Activated CD8-positive, alpha-beta memory T cell treated with anti-CD3 and anti-CD28 coated beads, Interleukin-2, amount 50 U/mL, for 1 hour (primary cell): ENCODE data around the gene BBOX1.

ENCODE experiments used
- DNase-seq: peaks from one replicate; pipeline ENCODE4 v3.0.0-alpha.2; 2020; ENCODE audit errors: extremely low read depth

The BBOX1 gene

GRCh38 chr11:27025312-27025955 is 15.2 kb upstream of the BBOX1 start:
- DNase-seq, result no peak

DNA sequence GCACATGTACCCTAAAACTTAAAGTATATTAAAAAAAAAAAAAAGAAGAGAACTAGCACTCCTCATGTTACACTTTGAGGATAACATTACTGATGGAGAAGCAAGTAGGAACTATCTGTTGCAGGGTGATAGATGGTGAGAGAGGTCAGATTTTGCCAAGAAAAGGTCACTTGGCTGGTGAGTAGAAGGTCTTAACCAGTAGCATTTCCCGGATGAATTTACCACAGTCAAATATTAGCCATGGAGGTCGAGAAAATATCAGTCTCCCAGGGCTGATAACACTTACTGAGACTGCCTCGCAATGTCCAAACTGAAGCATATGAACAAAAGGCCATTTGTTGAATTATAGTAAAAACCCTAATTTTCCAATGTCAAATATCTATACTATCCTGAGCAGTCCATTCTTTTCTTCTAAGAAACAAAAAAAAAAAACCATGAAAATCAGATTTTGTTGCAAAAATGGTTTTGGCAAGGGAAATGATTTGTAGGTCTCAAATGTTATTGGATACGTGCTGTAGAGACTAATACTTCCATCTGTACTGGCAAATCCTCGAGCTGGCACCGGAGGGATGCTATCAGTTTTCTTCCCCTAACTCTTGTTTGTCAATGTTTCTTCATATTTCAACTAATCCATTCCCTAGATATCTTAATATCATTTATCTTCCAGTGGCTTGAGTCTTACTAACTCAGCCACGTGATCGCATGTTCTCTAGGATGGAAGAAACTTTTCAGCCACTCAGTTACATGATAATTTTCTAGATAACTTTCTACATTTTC is 14.5 kb upstream of the BBOX1 start:
- DNase-seq, result no peak

DNA sequence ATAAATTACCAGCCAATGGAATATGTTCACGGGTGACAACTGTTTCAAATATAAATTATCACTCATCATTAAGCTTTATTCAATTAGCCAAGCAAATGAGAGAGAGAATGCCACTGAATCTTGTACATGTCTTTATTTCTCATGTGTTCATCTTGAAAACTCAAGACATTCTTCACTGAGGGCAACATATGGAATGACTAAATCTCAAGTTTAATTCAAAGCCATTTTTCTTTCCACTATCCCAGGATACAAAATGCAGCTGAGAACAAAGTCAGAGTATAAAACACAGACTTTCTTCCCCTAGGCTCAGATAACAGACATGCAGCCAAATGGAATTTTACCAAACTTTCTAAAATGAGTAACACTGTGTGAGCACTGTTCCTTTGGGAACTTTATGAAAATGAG is 12.1 kb upstream of the BBOX1 start:
- DNase-seq, result no peak

DNA sequence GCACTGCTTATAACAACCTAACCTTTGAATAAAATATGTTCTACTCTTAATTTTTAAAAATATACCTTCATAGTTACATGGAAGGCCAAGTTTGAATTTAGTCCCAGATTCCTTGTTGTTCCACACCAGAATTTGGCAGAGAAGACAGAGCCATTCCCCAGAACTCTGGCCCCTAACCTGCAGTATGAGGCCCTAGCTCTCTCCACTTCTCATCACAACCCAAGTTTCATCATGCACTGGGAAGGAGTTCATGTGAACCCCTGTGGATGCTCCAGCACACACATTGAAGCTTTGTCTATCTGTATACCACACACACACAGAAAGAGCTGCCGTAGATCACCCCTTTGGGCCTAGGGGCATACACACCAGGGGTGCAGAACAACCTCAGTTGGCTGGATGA is 10.6 kb upstream of the BBOX1 start:
- DNase-seq, result no peak

GRCh38 chr11:27031754-27032153 is 8.9 kb upstream of the BBOX1 start:
- no peak for DNase-seq

- no peak for DNase-seq
These were observed 742 bp upstream of the BBOX1 start for GRCh38 chr11:27039873-27040272.

DNA sequence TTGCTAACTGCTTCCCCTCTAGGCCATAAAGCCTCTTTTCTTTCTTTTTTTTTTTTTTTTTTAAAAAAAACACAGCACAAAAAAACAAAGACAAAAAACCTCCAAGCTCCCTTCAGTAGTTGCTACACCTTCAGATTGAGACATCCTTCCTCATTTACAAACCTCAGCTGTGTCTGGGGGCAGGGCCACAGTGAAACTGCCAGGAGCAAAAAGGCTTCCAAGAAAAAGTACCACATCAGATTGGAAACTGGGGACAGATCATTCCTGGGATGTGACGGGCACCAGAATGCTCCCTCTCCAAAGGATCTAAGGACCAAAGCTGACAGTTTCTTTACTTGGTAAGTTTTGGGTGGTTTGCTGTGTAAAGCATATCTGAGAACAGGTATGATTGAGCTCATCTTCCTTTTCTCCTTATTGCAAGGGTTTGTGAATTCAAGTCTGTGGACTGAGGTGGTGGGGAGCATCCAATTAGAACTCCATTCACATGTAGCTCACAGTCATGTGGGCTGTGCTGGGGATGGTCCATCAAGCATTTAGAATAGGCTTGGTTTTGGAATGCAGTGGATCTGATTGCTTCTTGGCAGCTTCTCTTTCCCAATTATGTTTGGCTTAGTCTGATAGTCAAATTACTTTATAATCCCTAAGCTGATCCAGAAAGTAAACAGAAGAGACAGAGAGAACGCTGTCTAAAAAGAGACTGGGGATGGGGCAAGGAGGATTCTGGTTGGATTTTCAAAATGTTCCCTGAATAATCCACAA is 705 bp downstream of the BBOX1 start:
- DNase-seq, result no peak

GRCh38 chr11:27046956-27047355 is 6.3 kb downstream of the BBOX1 start:
- no peak for DNase-seq

GRCh38 chr11:27052668-27053067 is 12.1 kb downstream of the BBOX1 start:
- DNase-seq, result no peak

DNA sequence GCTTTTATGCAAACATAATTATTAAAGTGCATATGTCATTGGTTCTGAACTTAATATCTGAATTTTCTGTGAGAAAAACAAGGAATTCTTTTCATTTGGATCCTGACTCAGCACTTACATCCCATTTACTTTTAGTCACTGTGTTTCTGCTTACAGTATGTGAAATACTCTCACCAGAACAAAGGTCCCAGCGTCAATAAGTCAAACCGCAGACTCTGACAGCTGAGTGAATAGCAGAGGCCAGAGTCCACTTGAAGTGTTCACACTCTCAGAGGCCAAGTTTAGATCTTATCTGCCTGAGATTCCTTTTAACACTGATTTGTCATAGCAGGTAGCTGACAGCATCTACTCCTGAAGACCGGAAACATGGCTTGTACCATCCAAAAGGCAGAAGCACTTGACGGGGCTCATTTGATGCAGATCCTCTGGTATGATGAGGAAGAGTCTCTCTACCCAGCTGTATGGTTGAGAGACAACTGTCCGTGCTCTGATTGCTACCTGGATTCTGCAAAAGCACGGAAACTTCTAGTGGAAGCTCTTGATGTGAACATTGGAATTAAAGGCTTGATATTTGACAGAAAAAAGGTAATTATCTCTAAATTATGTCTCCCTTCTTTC is 14.6 kb downstream of the BBOX1 start:
- DNase-seq, result no peak

DNA sequence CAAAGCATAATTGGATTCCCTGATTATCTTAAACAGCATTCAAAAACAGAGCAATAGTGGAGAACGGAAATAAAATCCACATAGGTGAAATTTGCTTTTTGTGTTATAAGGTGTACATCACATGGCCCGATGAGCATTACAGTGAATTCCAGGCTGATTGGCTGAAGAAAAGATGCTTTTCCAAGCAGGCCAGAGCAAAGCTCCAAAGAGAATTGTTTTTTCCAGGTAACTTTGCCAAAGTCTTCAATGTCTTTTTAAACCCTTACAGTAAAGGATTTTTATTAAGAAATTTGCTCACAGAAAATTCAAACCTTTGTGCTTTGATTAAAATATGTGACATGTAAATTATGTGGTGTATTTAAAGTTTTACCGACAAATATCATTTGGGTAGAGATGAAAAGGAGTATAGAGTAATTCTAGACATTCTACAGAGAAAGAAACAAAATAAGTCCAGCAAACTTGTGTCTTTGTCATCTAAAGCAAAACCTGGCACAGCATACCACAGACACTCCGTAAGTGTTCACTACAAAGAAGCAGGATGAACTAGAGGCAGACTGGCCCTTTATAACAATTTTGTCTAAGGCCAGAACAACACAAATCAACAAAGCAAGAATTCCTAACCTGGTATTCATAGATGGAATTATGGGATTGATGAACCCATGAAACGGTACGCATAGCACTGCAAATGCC is 16.6 kb downstream of the BBOX1 start:
- no peak for DNase-seq

GRCh38 chr11:27058456-27058855 is 17.8 kb downstream of the BBOX1 start:
- DNase-seq, result no peak

DNA sequence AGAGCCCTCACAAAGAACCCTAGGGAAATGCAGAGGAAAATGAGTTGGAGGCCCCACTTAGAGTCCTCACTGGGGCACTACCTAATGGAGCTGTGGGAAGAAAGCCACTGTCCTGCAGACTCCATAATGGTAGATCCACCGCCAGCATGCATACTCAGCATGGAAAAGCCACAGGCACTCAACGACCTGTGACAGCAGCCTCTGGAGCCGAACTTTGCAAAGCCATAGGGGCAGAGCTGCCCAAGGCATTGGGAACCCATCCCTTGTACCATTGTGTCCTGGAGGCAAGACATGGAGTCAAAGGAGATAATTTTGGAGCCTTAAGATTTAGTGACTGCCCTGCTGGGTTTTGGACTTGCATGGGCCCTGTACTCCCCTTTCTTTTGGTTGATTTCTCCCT is 18.8 kb downstream of the BBOX1 start:
- DNase-seq, result no peak

DNA sequence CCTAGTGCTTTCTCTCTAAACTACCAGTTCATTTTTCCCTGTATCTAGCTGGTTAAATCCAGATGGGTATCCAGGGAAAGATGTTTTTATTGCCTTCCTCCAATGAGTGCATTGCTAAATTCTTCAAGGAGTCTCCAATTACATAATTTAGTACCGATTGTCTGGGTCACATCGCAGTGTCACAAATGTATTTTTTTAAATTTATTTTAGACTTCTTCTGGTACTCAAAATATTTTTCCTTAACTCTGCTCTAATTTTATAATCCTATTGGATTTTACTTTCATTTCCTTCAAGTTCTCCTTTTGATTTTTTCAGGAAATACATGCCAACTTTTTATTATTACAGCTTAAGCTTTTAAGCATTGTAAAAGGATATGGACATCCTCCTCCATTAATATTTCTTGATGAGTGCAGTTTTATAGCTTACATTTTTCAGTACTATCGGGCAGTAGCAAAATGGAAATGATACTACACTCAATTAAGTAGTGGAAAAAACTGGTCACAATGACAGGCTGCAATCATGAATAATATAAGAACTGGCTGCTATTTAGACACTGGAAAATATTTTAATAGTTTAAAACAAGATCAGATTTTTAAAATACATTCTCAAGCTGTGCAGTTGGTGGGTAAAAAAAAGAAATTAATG is 20.3 kb downstream of the BBOX1 start:
- no peak for DNase-seq

- no peak for DNase-seq
These were observed 20.8 kb downstream of the BBOX1 start for GRCh38 chr11:27061461-27061821.

DNA sequence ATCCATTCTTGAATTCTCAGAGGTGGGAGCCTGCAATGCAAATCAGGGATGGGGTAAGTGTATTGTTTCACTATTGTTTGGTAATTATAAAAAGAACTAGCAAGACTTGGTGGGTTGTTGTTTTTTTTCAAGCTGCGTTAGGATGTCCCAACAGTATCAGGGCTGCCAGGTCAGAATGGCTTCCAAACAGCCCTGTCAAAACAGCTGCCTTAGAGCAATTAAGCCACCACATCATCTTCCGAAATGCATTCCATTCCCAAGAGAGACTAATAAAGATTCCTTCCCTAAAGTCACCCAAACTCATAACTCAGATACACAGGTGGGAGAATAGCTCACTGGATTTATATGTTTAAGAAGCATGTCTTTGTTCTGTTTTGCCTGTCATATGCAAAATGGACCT is 23.5 kb downstream of the BBOX1 start:
- DNase-seq, result no peak

GRCh38 chr11:27075192-27075591 is 34.6 kb downstream of the BBOX1 start:
- DNase-seq, result no peak

DNA sequence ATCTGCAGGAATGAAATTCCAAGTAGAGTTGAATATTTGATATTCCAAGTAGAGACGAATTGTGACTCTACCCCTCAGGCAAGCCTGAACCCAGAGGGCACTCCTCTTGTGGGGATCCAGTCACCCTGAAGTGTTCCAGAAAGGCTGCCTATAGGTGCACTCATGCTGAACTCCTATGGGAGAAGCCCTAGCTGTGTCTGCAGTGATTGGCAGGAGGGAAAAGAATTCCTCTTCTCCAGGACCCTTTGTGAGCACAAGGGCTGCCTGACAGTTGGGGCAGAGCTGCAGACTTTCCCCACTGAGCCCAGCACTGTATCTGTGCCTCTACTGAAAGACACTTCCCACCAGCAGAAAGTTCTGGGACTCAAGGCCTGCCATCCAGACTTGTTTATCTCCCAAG is 35.0 kb downstream of the BBOX1 start:
- no peak for DNase-seq

DNA sequence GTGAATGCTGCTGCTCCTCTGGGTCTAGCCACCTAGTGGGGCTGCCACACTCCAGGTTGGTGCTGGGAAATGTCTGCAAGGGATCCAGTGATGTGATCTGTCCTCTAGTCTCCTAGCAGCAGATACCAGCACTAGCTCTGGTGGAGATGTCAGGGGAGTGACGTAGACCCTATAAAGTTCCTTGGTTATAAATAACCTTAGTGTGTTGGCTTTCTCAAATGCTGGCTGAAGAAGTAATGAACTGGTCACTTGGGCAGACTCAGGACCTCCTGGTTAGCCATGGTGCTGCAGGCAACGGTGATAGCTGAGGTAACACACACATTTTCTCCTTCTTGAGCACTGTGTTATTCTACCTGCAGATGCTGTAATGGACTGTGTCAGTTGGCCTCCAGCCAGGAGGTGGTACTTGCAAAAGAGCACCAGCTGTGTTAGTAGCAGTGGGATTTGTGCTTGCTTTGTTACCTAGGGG is 35.5 kb downstream of the BBOX1 start:
- no peak for DNase-seq

- DNase-seq, result no peak
These were observed 40.4 kb downstream of the BBOX1 start for GRCh38 chr11:27081056-27081455.

DNA sequence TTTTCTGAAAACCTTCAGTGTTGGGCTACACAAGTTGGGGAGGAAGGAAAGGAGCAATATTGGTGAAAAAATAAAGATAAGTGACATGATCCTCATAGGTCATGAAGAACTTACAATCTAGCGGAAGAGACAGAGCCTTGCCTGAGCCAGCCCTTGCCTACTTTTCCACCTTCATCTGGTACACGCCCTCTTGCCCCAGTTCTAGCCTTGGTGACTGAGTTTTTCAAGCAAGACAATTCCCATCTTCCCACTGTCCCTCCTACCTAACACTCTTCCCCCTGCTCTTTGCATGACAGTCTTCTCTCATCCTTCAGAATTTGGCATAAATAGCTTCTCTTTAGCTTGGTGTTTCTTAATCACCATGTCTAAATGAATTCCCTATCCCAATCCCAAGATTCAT is 42.6 kb downstream of the BBOX1 start:
- no peak for DNase-seq
